Fibroblast of pulmonary artery (primary cell): Measurements from ENCODE around the gene MAST3.
"Not testable (repeated sequence)": the region's sequence is repeated elsewhere in the genome, so short reads cannot be mapped to it uniquely, and the experiment has no call there.

Experiments used
- DNase-seq: peaks from one replicate; pipeline ENCODE4 v3.0.0-alpha.2; 2010; ENCODE audit warnings: low read depth
- H3K4me3 ChIP-seq: replicated peaks from 2 replicates; pipeline ENCODE4 v1.5.1; 2011; ENCODE audit warnings: low read depth, mild to moderate bottlenecking, control low read depth, low read length, moderate library complexity
- TF ChIP-seq, protein P1 (sequence below): IDR thresholded peaks from 2 replicates; pipeline ENCODE4 v1.5.1; 2011; ENCODE audit warnings: mild to moderate bottlenecking, control low read depth, low read length, inconsistent platforms; ENCODE audit errors: missing control alignments

The MAST3 gene

GRCh38 chr19:18102916-18103542 lies 5.5 kb downstream of the MAST3 start:
- no peak for DNase-seq
- no peak overlapping the region for H3K4me3 ChIP-seq
- TF ChIP-seq, protein P1, sequence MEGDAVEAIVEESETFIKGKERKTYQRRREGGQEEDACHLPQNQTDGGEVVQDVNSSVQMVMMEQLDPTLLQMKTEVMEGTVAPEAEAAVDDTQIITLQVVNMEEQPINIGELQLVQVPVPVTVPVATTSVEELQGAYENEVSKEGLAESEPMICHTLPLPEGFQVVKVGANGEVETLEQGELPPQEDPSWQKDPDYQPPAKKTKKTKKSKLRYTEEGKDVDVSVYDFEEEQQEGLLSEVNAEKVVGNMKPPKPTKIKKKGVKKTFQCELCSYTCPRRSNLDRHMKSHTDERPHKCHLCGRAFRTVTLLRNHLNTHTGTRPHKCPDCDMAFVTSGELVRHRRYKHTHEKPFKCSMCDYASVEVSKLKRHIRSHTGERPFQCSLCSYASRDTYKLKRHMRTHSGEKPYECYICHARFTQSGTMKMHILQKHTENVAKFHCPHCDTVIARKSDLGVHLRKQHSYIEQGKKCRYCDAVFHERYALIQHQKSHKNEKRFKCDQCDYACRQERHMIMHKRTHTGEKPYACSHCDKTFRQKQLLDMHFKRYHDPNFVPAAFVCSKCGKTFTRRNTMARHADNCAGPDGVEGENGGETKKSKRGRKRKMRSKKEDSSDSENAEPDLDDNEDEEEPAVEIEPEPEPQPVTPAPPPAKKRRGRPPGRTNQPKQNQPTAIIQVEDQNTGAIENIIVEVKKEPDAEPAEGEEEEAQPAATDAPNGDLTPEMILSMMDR = no peak

- no peak for DNase-seq
- TF ChIP-seq, protein P1 = no peak
- peak overlapping the region; percentile 49 for H3K4me3 ChIP-seq
Measured at GRCh38 chr19:18104793-18105131, 7.2 kb downstream of the MAST3 start.

DNA sequence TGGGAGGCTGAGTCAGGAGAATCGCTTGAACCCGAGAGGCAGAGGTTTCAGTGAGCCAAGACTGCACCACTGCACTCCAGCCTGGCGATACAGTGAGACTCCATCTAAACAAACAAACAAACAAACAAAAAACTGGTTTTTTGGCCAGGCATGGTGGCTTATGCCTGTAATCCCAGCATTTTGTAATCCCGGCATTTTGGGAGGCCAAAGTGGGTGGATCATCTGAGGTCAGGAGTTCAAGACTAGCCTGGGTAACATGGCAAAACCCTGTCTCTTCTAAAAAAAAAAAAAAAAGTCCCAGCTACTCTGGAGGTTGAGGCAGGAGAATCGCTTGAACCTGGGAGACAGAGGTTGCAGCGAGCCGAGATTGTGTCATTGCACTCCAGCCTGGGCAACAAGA lies 7.7 kb downstream of the MAST3 start:
- not testable (repeated sequence) for DNase-seq, H3K4me3 ChIP-seq

GRCh38 chr19:18107235-18107634 lies 9.7 kb downstream of the MAST3 start:
- H3K4me3 ChIP-seq = no peak overlapping the region
- TF ChIP-seq, protein P1 = no peak
- no peak for DNase-seq

DNA sequence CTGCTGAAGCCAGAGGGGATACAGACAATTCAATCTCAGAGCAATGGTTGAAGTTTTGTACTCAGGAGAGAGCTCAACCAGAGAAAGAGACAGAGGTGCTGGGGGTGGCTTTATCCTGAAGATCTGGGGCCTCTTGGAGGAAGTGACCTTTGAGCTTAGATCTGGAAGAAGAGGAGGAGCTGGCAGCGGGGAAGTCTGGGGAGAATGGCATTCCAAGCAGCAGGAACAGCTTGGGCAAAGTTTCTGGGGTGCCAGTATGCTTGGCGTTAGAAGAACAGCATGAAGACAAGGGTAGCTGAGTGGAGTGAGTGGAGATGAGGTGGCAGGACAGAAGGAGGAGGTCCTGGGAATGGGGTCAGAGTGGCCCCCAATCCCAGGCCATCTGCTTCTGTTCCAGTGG lies 11.3 kb downstream of the MAST3 start:
- TF ChIP-seq, protein P1 = no peak
- H3K4me3 ChIP-seq = no peak overlapping the region
- no peak for DNase-seq

DNA sequence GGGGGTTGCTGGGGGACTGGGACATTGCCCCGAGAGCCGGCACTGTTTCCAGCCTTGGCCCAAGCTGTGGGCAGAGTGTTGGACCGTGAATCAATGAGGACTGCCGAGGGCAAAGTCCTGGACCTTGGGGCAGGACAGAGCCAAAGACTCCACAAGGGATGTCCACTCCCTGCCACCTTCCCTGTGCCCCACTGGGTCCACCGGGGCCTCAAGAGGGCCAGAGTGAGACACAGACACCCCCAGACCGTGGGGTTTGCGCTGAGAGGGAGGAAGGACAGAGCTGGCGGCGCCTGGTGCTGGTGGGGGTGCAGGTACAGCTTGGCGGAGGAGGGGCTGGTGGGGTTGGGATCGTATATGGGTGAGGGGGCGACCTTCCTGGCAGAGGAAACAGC lies 11.8 kb downstream of the MAST3 start:
- no peak for DNase-seq
- peak overlapping the region; percentile 75 for H3K4me3 ChIP-seq
- TF ChIP-seq, protein P1 = no peak

DNA sequence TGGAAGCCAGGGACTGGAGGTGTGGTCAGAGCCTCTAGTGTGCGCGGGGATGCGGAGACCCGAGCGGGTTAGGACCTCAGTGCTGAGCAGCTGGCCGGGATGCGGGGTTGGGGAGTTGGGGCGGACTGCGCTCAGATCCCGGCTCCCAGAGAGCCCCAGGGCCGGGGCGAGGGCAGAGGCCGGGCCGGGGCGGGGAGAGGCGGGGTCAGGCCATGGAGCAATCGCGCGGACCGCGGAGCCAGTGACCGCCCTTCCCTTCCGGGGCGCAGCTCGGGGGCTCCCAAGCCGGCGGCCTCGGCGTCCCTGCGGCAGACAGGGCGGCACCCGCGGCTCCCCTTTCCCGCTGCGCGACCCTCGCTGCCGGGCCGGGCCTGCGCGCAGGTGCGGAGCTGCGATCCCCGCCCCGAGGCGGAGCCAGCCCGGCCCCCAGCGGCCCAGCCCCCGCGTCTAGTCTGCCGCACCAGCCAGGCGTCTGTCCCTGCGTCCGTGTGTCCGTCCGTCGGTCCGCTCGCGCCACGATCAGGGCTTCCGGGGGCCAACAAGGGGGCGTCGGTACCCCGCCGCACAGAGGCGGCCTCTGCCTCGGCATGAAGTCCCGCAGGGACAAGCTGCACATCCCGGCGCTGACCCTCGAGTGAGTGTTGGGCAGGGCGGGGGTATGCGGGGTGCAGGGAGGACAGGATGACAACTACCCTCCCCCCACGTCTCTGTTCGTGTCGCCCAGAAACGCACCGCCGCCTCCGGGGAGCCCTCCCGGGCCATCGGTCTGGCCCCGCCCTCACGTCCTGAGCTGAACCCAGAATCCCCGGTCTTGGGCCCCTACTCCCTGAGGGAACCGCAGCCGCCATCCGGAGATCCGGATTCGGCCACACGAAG lies 12.4 kb downstream of the MAST3 start:
- H3K4me3 ChIP-seq = peak overlapping the region; percentile 75
- TF ChIP-seq, protein P1 = no peak
- DNase-seq = no peak
